ENCODE data around the gene TMEM178B. TPM values are rescaled to one million over a fixed set of nuclear protein-coding genes. Genes with fewer than 3 reads are reported as not detected.
"Not testable (repeated sequence)": the region's sequence is repeated elsewhere in the genome, so short reads cannot be mapped to it uniquely, and the experiment has no call there.

The TMEM178B gene
- total RNA-seq, 1 experiment from 2014 or later: 0.39 TPM

DNA sequence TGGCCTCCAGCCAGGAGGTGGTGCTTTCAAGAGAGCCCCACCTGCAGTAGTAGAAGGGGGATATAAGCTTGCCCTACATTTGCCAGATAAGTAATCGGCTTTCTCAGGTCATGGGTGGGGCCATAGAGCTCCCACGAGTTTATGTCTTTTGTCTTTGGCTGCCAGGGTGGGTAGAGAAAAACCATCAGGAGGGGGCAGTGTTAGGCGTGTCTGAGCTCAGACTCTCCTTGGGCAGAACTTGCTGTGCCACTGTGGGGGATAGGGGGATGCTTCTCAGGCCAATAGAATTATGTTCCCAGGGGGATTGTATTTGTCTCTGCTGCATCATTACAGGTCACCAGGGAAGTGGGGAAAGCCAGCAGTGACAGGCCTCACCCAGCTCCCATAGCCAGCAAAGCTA, 46.8 kb upstream of the TMEM178B start:
- POLR2A ChIA-PET: no interaction called here
- in situ Hi-C loops (cut with HindIII; ENCODE audit: low pct_unique_long_range_greater_than_20kb, low sequenced_read_pairs): no loop called here
- no peak for DNase-seq (ENCODE audit: low read depth, low spot score)
- H3K4me3 ChIP-seq (ENCODE audit: low read depth in 2 of 2, low read length in 2 of 2): no peak overlapping the region
- peaks cover 3% of the 10 kb centered on the region; the same call in 1 of the 2 replicates for H3K27me3 ChIP-seq (ENCODE audit: control insufficient read depth, insufficient read depth, low read length)
- intact Hi-C loops (cut with micrococcal nuclease; ENCODE audit: unreplicated experiment): loop anchor here (10.0 kb wide), 1 partner anchor 218 kb away; no protein-coding TSS in a partner anchor
- H3K36me3 ChIP-seq (ENCODE audit: control insufficient read depth, insufficient read depth, low read length): no peaks in the 10 kb centered on the region
- no peak overlapping the region for H3K27ac ChIP-seq (ENCODE audit: low read length)
- no peak for ATAC-seq
- H3K4me1 ChIP-seq (ENCODE audit: control insufficient read depth, insufficient read depth, low read length): no peaks in the 10 kb centered on the region
- CTCF ChIA-PET: interaction anchor here (0.6 kb wide), 1 partner anchor 585 kb away, joined by 11 read pairs; no protein-coding TSS in a partner anchor
- BruUV-seq (replicated peaks): no TSS peak
- H3K9me3 ChIP-seq (ENCODE audit: control insufficient read depth, insufficient read depth, low read depth, low read length): peaks cover 3% of the 10 kb centered on the region; the same call in 1 of the 2 replicates
- TF ChIP-seq, protein P1, sequence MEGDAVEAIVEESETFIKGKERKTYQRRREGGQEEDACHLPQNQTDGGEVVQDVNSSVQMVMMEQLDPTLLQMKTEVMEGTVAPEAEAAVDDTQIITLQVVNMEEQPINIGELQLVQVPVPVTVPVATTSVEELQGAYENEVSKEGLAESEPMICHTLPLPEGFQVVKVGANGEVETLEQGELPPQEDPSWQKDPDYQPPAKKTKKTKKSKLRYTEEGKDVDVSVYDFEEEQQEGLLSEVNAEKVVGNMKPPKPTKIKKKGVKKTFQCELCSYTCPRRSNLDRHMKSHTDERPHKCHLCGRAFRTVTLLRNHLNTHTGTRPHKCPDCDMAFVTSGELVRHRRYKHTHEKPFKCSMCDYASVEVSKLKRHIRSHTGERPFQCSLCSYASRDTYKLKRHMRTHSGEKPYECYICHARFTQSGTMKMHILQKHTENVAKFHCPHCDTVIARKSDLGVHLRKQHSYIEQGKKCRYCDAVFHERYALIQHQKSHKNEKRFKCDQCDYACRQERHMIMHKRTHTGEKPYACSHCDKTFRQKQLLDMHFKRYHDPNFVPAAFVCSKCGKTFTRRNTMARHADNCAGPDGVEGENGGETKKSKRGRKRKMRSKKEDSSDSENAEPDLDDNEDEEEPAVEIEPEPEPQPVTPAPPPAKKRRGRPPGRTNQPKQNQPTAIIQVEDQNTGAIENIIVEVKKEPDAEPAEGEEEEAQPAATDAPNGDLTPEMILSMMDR (IDR thresholded peaks at IDR 0.05): no peak
- TF ChIP-seq SIN3A (IDR thresholded peaks at IDR 0.05; ENCODE audit: borderline replicate concordance, insufficient read depth, low read depth, low read length) (no peak), TCF7L2 (IDR thresholded peaks at IDR 0.05; ENCODE audit: low read depth, low read length) (no peak), POLR2AphosphoS5 (IDR thresholded peaks at IDR 0.05; ENCODE audit: low read depth, low read length) (no peak), REST (IDR thresholded peaks at IDR 0.05; ENCODE audit: insufficient read depth in 1 of 2, low read depth in 2 of 2, low read length in 1 of 2) (no peak)

DNA sequence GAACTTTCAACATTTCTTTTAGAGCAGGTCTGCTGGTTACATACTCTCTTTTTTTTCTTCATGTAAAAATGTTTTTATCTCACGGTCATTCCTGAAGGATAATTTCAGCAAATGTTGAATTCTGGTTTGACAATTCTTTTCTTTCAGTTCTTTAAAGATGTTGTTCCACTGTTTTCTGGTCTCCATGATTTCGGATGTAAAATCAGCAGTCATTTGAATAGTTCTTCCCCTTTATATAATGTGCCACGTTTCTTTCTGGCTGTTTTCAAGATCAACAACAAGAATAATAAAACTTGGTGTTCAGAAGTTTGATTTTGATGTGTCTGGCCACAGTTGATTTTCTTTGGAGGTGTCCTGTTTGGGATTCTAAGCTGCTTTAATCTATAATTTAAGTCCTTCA, 45.1 kb upstream of the TMEM178B start:
- TF ChIP-seq TCF7L2 (IDR thresholded peaks at IDR 0.05; ENCODE audit: low read depth, low read length) (no peak), POLR2AphosphoS5 (IDR thresholded peaks at IDR 0.05; ENCODE audit: low read depth, low read length) (no peak), SIN3A (IDR thresholded peaks at IDR 0.05; ENCODE audit: borderline replicate concordance, insufficient read depth, low read depth, low read length) (no peak), REST (IDR thresholded peaks at IDR 0.05; ENCODE audit: insufficient read depth in 1 of 2, low read depth in 2 of 2, low read length in 1 of 2) (no peak)
- TF ChIP-seq, protein P1 (IDR thresholded peaks at IDR 0.05): no peak
- POLR2A ChIA-PET: no interaction called here
- Histone ChIP-seq H3K36me3 (ENCODE audit: control insufficient read depth, insufficient read depth, low read length) (no peaks in the 10 kb centered on the region), H3K9me3 (ENCODE audit: control insufficient read depth, insufficient read depth, low read depth, low read length) (peaks cover 3% of the 10 kb centered on the region; the same call in 1 of the 2 replicates), H3K4me1 (ENCODE audit: control insufficient read depth, insufficient read depth, low read length) (no peaks in the 10 kb centered on the region), H3K4me3 (ENCODE audit: low read depth in 2 of 2, low read length in 2 of 2) (no peak overlapping the region), H3K27ac (ENCODE audit: low read length) (no peak overlapping the region), H3K27me3 (ENCODE audit: control insufficient read depth, insufficient read depth, low read length) (peaks cover 3% of the 10 kb centered on the region; the same call in 1 of the 2 replicates)
- intact Hi-C loops (cut with micrococcal nuclease; ENCODE audit: unreplicated experiment): loop anchor here (10.0 kb wide), 1 partner anchor 216 kb away; no protein-coding TSS in a partner anchor
- ATAC-seq (no peak), DNase-seq (ENCODE audit: low read depth, low spot score) (no peak)
- no TSS peak for BruUV-seq (replicated peaks)
- in situ Hi-C loops (cut with HindIII; ENCODE audit: low pct_unique_long_range_greater_than_20kb, low sequenced_read_pairs): no loop called here
- CTCF ChIA-PET: no interaction called here

DNA sequence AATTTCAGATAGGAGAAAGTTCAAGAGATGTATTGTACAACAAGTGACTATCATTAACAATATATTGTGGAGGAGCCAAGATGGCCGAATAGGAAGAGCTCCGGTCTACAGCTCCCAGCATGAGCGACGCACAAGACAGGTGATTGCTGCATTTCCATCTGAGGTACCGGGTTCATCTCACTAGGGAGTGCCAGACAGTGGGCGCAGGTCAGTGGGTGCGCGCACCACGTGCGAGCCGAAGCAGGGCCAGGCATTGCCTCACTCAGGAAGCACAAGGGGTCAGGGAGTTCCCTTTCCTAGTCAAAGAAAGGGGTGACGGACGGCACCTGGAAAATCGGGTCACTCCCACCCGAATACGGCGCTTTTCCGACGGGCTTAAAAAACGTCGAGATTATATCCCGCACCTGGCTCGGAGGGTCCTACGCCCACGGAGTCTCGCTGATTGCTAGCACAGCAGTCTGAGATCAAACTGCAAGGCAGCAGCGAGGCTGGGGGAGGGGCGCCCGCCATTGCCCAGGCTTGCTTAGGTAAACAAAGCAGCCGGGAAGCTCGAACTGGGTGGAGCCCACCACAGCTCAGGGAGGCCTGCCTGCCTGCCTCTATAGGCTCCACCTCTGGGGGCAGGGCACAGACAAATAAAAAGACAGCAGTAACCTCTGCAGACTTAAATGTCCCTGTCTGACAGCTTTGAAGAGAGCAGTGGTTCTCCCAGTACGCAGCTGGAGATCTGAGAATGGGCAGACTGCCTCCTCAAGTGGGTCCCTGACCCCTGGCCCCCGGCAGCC, 41.1 kb upstream of the TMEM178B start:
- H3K36me3 ChIP-seq (ENCODE audit: control insufficient read depth, insufficient read depth, low read length); ATAC-seq; POLR2A ChIA-PET; intact Hi-C loops (cut with micrococcal nuclease; ENCODE audit: unreplicated experiment); DNase-seq (ENCODE audit: low read depth, low spot score); H3K9me3 ChIP-seq (ENCODE audit: control insufficient read depth, insufficient read depth, low read depth, low read length); in situ Hi-C loops (cut with HindIII; ENCODE audit: low pct_unique_long_range_greater_than_20kb, low sequenced_read_pairs); H3K4me3 ChIP-seq (ENCODE audit: low read depth in 2 of 2, low read length in 2 of 2); H3K4me1 ChIP-seq (ENCODE audit: control insufficient read depth, insufficient read depth, low read length); BruUV-seq (replicated peaks); H3K27ac ChIP-seq (ENCODE audit: low read length); H3K27me3 ChIP-seq (ENCODE audit: control insufficient read depth, insufficient read depth, low read length); CTCF ChIA-PET: not testable (repeated sequence)

All from Panc1 (cell line).